Testis (tissue), 2 donors: ENCODE results near the gene NR2E1.

Source experiments
- POLR2A ChIP-seq: fragments of 450-650 bp; IDR thresholded peaks from one replicate; pipeline ENCODE4 v1.6.1; 2017; ENCODE audit warnings: antibody characterized with exemption, mild to moderate bottlenecking, moderate library complexity
- TF ChIP-seq, protein P1 (sequence below), 3 experiments: fragments of 450-650 bp in 2 of 3; fragments of 200-600 bp in 1 of 3; sonication (generic) in 1 of 3; IDR thresholded peaks; one replicate each; pipeline ENCODE4 v1.5.1; 2016 to 2019; ENCODE audit warnings: antibody characterized with exemption in 3 of 3, mild to moderate bottlenecking in 2 of 3, moderate library complexity in 1 of 3

DNA sequence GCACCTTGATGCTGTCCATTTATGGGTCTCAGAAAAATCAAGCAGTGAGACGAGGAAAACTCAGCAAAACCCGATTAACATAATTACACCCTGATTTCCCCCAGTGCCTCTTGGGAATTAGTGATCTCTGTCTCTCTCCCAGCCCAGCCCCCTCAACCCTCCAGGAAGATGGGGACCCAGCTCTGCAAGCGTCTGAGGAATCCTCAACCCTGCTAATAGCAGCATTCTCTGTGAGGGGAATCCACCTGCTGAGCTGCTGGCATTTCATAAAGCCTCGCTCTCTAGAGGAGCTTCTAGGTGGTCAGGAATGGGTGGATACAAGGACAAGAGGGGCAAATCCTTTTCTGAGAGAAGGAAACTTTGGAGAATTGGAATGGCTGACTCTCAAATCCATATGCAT lies 13.9 kb downstream of the NR2E1 start:
- TF ChIP-seq, protein P1, sequence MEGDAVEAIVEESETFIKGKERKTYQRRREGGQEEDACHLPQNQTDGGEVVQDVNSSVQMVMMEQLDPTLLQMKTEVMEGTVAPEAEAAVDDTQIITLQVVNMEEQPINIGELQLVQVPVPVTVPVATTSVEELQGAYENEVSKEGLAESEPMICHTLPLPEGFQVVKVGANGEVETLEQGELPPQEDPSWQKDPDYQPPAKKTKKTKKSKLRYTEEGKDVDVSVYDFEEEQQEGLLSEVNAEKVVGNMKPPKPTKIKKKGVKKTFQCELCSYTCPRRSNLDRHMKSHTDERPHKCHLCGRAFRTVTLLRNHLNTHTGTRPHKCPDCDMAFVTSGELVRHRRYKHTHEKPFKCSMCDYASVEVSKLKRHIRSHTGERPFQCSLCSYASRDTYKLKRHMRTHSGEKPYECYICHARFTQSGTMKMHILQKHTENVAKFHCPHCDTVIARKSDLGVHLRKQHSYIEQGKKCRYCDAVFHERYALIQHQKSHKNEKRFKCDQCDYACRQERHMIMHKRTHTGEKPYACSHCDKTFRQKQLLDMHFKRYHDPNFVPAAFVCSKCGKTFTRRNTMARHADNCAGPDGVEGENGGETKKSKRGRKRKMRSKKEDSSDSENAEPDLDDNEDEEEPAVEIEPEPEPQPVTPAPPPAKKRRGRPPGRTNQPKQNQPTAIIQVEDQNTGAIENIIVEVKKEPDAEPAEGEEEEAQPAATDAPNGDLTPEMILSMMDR (IDR thresholded peaks at IDR 0.05) = no peak
- no peak for TF ChIP-seq POLR2A
